GM21528 (cell line): ENCODE results near the gene TMEM231.
"Not testable (repeated sequence)": the region's sequence is repeated elsewhere in the genome, so short reads cannot be mapped to it uniquely, and the experiment has no call there.

ENCODE experiments used
- ATAC-seq: cut with Tn5 transposase; IDR thresholded peaks from one replicate; pipeline ENCODE4 v1.9.1; 2021; ENCODE audit warnings: mild to moderate bottlenecking, moderate library complexity; ENCODE audit not compliant: unreplicated experiment, low FRiP score

The TMEM231 gene

GRCh38 chr16:75534560-75535205 is 21.4 kb downstream of the TMEM231 start:
- ATAC-seq = no peak

DNA sequence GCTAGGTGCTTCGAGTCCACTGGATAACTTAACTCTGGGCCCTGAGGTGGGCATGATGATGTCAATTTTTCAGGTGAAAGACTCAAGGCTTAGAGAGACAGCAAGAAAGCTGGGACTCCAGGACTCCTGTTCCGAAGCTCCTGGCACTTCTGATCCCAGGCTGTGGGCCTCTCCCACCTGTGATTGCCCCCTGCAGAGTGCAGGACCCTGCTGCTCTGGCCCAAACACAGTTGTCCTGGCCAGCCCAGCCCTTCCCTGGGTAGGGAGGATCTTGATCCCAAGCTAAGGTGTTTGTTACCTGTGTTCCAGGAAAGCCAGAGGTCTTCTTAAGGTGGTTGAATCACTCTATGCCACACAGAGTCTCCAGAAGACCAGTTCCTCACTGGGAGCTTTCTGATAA is 23.3 kb downstream of the TMEM231 start:
- ATAC-seq = no peak

GRCh38 chr16:75532142-75532765 is 23.8 kb downstream of the TMEM231 start:
- no peak for ATAC-seq

DNA sequence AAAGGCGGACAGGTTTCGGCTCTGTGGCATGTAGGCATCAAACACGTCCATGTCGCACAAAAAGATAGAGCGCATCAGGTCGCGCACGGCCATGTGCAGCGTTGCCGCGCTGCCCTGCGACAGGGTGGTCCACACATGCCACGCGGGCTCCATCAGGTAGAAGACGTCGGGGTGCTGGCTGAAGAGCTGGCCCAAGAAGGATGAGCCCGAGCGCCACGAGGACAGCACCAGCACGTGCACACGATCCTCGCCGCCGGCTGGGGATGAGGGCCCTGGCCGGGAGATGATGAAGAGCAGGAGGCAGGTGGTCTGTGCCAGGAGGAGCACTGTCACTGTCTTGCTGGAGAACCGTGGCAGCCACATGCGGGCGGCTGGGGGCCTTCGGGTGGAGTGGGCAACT is 26.1 kb downstream of the TMEM231 start:
- no peak for ATAC-seq

- no peak for ATAC-seq
Measured at GRCh38 chr16:75529056-75529905, 26.8 kb downstream of the TMEM231 start.

DNA sequence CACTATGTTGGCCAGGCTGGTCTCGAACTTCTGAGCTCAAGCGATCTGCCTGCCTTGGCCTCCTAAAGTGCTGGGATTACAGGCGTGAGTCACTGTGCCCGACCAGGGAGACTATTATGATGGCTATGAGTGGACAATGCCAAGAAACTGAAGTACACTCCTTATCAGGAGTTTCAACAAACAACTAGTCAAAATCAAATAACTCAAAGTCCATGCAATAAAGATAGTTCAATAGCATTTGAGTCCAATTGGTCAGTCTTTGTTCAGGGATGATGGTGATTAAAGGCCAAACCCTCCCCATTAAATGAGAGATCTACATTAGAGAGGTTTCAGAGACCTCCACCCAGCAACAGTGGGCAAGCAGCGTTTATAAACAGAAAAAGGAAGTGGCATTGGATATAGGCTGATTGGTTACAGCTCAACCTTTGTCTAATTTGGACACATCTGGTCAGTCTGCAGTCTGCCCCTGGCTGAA is 28.2 kb downstream of the TMEM231 start:
- no peak for ATAC-seq

DNA sequence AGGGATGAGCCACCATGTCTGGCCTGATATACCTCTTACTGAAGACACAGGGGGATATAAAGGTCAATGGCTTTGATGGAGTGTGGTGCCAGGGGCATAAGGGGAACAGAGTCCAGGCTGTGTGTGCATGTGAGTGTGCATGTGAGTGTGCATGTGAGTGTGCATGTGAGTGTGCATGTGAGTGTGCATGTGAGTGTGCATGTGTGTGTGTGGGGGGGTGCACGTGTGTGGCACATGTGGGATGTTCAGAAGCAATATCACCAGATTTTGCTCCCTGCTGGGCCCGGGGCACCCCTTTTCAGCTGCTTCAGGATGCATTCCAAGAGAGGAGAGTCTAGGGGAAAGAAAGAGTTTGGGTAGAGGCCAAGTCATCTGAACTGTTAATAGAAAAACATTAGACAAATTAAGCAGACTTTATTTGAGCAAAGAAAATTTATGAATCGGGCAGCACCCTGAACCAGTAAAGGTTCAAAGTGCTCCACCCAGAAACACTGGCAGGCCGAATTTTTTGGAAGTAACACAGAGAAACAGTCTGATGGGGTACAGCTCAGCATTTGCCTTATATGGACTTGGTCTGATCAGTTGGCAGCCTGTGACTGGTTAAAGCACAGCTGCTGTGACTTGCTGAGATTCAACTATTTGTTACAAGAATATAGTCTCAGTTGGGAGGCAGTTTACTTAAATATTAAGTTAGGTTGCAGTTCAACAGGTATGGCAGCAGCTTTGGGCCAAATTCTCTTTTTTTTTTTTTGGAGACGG is 29.8 kb downstream of the TMEM231 start:
- ATAC-seq = no peak

DNA sequence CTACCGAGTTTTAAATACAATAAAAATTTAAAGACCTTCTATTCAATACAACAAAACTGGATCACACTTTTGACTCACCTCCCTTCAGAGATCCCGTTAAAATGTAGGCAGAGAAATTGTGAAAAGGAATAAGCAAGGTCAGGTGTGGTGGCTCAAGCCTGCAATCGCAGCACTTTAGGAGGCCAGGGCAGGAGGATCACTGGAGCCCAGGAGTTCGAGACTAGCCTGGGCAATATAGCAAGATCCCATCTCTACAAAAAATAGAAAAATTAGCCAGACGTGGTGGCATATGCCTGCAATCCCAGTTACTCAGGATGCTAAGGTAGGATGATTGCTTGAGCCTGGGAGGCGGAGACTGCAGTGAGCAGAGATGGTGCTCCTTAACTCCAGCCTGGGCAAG is 36.9 kb downstream of the TMEM231 start:
- no peak for ATAC-seq

DNA sequence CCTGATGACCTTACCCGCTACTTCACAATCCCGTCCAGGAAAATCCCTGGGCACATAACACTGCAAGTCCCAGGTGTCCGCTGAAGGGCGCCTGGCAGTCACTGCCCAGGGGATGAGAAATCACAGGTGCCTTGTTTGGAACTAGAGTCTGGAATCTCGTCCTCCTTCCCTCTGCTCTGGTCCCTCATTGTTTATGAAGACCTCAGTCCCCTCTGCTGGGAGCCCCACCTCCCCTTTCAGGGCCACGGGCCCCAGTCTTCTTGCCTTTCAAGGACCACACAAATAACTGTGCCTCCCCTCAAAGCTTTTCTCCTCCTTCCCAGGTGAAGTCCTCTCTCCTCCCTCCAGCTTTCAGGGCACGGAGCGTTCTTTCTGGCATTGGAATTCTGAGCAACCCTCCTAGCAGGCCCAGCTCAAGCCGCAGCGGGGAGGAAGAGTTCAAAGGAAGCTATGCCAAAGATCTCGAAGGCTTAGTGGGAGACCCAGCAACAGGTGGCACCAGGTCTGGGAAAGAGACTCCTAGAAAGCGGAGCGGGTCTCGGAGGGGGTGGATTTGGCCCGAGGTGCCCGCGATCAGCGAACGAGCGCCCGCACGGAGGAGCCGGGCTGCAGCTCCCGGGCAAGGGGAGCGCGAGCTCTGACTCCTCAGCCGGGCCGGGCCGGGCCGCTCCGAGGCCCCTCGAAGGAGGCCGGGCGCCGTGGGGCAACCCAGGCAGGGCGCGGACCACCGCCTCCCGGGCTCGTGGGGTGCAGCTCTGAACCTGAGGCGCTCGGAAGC is 39.7 kb downstream of the TMEM231 start:
- peak; percentile 36 for ATAC-seq

- ATAC-seq = no peak
Measured at GRCh38 chr16:75514296-75514695, 41.8 kb downstream of the TMEM231 start.

- no peak for ATAC-seq
Measured at GRCh38 chr16:75506574-75506973, 49.5 kb downstream of the TMEM231 start.

DNA sequence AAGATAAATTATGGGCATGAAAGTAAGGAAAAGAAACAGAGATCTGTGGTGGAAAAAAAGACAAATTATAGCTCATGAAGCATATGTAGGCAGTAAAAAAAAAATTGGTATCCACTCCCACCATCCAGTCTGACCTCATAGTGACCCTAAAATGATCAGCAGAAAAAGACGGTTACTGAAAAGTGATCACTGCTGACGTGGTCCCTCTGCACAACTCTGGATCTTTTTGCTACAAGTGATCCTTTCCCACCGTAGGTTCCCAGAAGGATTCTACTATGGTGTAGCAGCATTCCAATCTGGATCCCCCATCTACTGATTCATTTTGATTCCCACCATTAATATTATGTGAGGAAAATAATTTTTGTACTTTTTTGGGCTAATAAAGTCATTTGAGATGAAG is 49.9 kb downstream of the TMEM231 start:
- ATAC-seq = no peak

DNA sequence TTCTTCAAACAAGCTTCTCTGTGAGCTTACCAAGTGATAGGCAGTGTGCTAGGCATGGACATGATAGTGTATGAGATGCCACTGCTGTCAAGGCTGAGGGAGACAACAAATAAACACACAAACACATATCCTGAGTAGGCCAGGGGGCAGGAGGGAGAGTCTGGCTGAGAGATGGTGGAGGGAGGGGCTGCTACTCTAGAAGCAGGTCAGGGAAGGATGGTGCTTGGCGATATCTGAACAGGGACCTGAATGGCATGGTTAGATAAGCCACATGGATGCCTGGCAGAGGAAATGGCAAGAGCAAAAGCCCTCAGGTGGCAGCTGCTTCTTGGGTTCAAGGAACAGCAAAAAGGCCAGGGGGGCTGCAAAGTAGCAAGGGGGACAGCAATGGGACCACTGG is 52.3 kb downstream of the TMEM231 start:
- no peak for ATAC-seq

GRCh38 chr16:75502916-75503605 is 53.0 kb downstream of the TMEM231 start:
- no peak for ATAC-seq

- ATAC-seq = not testable (repeated sequence)
Measured at GRCh38 chr16:75501820-75502219, 54.2 kb downstream of the TMEM231 start.

GRCh38 chr16:75501359-75501758 is 54.7 kb downstream of the TMEM231 start:
- ATAC-seq = no peak

GRCh38 chr16:75498605-75499322 is 57.3 kb downstream of the TMEM231 start:
- not testable (repeated sequence) for ATAC-seq

GRCh38 chr16:75497558-75497957 is 58.5 kb downstream of the TMEM231 start:
- ATAC-seq = no peak
